RCC 7860 (cell line): ENCODE data around the gene NRP1.
"Not testable (repeated sequence)": the region's sequence is repeated elsewhere in the genome, so short reads cannot be mapped to it uniquely, and the experiment has no call there.

Experiments
- DNase-seq: peaks from one replicate; pipeline ENCODE4 v3.0.0-alpha.2; 2015; ENCODE audit warnings: low spot score
- FAIRE-seq: peaks from 2 replicates; lab custom pipeline; 2012; peaks lifted over from hg19 to GRCh38; lab: Jason Lieb, UNC

NRP1 gene

DNA sequence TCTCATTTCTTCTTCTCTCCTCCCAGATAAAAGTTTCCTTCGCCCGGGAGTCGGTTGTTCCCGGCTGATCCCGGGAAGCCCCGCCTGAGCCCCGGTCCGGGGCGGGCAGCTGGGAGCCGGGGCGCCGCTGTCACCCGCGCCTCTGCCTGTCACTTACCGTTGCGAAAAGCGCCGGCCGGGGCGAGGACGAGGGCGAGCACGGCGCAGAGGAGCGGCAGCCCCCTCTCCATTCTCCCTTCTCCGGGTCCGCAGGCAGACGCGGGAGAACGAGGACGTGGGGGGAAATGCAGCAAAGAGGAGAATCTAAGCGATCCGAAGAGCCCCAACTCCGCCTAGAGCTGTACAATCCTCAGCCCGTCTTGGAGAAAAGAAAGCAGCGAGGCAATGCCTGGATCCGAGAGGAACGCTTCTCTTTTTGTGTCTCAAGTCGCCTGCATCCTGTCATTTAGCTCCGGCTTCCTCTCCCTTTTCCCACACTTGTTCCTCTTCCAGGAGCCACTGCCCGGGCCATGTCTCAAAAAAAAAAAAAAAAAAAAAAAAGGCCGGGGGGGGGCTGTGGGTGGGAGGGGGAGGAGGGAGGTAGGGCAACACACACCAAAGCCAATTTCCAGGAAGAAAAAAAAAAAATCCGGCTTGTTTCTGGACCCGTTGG is at the start of gene NRP1:
TSS of gene NRP1 (minus strand) at position 515 of the 652 bp plus-strand sequence. CDS start at position 230, 285 bp downstream.
- no peak for FAIRE-seq
- DNase-seq: no peak

DNA sequence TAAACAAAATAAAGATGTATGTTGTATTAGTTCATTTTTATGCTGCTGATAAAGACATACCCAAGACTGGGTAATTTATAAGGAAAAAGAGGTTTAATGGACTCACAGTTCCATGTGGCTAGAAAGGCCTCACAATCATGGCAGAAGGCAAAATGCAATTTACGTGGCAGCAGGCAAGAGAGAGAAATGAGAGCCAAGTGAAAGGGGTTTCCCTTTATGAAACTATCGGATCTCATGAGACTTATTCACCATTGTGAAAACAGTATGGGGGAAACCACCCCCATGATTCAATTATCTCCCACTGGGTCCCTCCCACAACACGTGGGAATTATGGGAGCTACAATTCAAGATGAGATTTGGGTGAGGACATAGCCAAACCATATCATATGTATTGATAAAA is 49.7 kb upstream of the NRP1 start:
- DNase-seq, FAIRE-seq: not testable (repeated sequence)

DNA sequence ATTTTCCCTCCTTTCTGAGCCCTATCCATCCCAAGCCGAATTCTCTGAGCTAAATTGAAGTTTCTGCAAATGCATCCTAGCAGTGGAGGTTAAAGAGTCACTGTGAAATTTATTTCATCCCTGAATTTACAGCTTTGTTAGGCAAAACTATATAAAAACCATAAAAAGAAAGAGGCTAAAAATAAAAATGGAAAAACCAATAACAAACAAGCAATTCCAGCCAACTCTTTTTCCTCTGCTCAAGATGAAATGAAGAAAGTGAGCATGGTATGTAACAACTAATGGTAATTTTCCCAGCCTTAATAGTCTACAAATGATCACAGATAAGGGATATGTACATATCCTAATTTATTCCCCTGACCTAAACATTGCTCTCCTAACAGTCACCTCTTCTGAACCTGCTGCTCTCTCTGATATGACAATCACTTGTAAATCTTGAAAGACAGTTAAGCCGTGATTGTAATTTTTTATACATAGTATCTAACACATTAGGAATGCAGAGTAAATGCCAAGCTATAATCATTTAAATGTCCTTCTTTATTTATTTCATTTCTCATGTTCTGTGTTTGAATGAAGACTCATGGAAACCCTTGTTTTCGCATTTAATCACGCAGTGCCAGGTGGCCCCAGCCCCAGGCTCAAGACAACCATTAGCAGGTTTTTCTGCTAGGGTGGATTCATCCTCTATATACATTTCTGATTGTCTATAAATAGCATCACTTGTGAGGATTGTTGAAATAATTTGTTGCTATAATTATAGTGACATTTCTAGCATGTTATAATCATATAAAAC is 48.6 kb upstream of the NRP1 start:
- FAIRE-seq: no peak
- DNase-seq: no peak

DNA sequence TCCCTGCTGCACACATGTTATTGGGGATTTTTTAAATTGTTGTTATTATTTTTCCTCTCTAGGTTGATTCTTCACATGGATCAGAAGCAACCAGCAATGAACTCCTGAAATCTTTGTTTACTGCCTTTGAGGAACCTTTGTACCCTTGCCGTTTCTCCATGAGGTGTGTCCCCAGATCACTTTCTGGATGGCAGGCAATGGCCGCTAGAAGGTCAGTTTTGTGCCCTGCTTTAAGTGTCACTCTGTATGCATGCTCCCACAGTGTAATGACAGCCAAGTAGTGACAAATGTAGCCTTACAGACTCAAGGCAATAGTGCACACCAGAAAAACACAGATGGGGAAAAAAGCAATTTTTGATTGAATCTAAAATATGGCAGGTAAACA is 47.7 kb upstream of the NRP1 start:
- DNase-seq: no peak
- FAIRE-seq: no peak

DNA sequence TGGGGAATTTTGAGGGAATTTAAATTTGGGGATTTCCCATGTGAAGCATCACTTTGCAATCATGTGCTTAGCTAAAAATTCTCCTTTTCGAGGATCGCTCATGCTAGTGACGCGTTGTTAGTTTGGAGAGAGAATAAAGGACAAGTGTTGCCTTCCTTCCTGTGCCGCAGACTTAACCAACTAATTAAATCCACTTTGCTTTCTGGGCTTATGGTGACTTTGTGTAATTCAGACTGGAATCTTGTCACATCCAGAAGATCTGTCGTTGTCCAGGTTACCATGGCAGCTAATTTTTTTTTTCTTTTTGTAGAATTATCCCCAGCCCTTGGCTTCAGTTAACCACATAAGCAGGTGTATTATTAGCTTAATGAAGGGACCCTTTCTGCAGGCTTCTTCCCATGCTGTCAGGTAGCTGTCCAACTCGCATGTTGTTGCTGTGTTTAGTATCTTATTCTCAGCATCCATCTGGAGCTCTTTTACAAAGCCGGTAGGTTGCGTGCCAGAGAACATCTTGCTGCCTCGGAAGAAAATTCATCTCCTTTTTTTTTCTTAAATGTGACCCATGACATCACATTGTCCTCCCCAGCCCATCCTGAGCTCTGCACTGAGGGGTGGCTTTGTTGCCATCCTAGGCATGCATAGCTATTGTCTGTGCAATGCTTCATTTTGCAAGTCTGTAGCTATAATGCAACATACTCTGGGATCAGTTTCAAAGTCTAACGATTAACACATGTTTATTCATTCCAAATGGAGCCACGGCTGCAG is 47.2 kb upstream of the NRP1 start:
- DNase-seq: no peak

DNA sequence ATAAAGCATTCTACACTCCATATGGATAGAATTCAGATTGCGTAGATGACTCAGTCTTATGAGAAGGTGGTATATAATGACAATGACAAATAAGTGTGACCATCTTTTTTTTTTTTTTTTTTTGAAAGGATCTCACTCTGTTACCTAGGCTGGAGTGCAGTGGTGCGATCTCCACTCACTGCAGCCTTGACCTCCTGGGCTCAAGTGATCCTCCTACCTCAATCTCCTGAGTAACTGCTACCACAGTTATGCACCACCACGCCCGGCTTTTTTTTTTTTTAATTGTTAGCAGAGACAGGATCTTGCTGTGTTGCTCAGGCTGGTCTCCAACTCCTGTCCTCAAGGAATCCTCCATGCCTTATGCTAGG is 43.2 kb upstream of the NRP1 start:
- DNase-seq (peak; percentile 78), FAIRE-seq (peak; percentile 91)

More for the DNA sequence above, 47.2 kb upstream of the NRP1 start:
- no peak for FAIRE-seq

DNA sequence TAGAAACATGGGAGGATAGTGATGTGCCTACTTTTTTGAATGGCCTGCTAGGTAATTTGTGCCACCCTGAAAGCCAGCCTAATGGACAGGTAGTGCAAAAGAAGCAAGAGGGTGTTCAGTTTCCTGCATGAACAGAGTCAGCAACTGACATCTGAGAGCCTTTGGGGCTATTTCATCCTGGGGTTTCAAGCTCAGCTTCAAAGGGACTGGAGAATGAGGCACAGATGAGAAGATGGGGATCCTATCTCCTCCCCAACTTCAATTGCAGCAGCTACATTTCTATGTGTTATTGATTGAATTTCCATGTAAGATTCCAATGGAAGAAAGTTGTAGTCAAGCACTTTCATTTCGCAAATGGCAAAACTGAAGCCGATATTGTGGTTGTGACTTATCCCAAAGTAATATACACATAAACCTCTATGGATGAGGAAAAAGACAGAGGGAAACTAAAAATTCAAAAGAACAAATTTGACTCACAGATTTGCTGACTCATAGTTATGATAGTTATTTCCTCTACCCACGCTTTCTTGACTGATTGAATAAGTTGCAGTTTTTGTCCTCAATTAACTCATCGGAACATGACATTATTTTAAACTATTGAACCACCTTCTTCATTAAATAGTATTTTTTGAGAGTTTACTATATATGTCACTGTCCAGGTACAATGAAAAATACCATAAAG is 42.6 kb upstream of the NRP1 start:
- FAIRE-seq (no peak), DNase-seq (peak; percentile 59)

DNA sequence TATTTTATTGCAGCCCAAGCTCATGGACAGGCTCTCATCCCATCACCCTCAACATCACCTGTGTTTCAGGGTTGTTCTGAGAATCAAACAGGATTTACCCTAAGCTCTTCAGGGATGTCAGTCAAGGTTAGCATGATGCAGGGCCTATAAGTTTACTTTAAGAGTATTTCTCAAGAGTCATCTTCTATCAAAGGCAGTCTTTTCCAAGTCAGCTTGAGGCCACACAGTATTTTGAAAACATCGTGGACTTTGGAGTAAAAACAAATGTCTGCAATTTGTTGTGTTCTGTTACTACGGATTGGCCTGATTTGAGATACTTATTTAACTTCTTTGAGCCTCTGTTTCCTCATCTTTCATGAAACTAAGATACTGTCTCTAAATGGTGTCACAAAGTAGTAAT is 42.0 kb upstream of the NRP1 start:
- DNase-seq (no peak), FAIRE-seq (peak; percentile 38)

DNA sequence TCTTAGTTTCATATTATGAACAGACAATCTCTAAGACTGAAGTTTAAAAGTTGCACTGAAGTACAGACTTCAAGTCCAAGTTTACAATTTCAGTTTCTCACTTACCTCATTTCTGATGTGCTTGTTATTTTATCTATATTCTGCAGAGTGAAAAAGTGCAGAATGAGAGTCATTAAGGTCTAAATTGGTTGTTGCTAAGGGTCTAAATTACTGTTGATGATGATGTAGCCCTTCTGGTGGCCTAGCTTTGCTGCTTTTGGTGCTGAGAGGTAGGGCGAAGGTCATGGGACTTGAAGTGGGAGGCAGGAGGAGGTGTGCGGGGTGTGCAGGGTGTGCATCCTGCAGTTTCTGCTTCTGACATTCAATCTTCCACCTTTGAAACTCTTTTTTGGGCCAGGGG is 38.8 kb upstream of the NRP1 start:
- DNase-seq: no peak
- no peak for FAIRE-seq

DNA sequence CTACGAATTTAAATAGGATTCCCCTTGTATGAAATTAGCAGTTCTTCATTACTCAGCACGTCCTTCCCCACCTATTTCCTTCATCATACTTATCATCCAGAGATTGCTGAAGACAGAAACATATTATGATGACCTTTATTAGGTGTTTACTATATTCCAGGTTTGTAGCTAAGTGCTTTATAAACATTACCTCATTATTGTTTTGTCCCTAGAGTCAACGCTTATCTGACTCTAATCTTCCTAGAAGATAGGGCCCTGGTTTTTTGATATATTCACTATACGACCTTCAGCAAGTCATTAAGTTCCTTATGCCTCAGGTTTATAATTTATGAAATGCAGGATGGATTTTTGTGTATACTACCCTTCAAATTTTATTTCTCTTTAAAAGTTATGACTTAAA is 36.8 kb upstream of the NRP1 start:
- FAIRE-seq (no peak), DNase-seq (no peak)

DNA sequence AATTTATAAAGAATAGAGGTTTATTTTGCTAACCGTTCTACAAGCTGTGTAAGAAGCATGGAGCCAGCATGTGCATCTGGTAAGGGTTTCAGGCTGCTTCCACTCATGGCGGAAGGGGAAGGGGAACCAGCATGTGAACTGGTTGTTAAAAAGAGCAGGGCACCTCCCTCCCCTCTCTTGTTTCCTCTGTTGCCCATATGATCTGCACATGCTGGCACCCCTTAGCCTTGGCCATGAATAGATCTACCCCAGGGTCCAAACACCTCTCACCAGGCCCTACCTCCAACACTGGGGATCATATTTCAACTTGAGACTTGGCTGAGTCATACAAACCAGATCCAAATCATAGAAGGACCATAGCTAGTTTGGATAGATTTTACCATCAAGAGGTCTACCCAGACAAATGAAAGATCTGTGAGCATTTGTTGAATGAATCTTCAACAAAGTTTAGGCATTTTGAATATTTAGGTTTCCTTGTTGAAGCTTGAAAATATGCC is 36.0 kb upstream of the NRP1 start:
- DNase-seq (no peak), FAIRE-seq (no peak)

DNA sequence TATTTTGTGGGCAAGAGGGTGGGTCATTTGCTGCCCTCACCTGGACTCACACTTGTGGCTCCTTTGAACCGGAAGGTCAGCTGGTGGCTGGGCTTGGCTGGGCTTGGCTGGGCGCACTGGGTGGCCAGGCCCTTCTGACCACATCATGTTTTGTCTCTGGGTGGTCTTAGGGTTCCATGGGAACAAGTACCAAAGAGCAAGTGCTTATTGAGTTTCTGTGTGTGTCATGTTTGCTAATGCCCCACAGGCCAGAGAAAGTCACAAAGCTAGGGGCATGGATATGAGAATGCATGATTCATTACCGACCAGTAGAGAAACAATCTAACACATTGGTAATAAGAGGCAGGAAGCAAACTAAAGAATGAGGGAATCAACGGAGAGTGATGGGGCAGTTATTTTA is 33.6 kb upstream of the NRP1 start:
- DNase-seq: peak; percentile 14
- FAIRE-seq: no peak

DNA sequence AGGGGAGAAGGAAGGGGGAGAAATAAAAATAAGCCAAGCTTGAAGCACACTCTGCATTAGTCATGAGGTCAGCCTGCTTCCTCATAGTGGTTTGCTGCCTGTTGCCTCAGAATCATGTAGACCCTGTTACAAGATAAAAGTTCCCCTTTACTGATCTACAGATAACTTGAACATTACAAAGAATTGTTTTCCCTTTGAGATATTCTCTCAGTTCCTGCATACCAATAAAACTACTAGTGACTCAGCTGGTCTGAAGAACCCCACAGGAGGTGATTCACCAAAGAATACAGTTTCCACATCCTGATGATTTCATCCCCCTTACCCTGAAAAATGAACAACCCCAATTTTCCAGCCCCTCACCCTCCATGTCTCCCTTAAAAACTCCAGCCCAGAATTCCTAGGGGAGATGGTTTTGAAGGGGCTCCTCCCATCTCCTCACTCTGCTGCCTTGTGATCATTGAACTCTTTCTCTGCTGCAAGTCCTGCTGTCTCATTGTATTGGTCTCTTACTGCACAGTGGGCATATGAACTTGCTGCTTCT is 31.5 kb upstream of the NRP1 start:
- DNase-seq (peak; percentile 98), FAIRE-seq (peak; percentile 98)

DNA sequence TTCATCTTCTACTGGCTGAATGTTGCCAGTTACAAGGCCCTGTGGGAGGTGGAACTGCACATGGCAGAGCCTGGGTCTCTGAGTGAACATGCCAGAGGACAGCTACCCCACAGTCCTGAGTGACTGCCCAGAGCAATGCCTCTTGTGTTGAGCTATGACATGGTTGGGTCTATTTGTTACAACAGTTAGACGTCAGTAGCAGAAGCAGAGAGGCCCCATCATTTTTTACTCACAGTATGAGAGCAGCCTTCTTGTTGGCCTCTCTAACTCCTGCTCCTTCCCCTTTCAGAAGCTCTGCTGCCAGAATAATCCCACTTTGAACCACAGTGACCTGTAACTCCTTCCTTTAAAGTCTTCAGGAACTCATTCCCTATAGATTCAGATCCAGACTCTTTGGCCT is 30.8 kb upstream of the NRP1 start:
- DNase-seq (no peak), FAIRE-seq (no peak)

DNA sequence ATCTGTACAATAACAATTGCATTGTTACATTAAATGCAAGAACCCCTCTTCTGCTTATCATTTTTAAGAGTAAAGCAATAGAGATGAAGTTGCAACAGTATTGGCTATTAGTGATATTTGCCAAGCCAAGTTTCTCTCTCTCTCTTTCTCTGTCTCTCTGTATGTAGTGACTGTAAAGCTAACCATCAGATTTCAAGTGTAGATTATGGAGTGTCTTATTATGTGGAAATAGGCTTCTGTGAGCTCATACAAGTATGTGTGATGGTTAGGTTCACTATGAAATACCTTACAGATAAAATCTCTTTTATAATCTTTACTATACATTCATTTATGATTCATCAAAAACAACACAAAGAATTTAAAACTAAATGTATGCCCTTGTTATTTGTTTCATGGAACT is 28.6 kb upstream of the NRP1 start:
- no peak for FAIRE-seq
- no peak for DNase-seq

DNA sequence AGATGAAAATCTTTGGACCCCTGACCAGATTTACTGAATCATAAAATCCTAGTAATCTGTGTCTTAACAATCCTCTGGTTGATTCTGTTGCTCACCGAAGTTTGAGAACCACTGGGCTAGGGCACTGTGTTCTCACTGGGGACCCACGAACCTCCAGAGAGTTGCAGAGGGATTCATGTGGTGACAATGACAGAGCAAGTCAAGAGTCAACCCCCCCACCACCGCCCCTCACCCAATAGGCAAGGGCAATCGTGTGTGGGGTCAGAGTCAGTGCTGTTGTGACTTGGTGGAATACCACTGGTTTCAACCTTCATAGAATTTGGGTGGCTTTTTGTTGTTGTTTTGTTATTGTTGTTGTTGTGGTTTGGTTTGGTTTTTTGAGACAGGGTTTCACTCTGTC is 23.5 kb upstream of the NRP1 start:
- DNase-seq: no peak
- no peak for FAIRE-seq

DNA sequence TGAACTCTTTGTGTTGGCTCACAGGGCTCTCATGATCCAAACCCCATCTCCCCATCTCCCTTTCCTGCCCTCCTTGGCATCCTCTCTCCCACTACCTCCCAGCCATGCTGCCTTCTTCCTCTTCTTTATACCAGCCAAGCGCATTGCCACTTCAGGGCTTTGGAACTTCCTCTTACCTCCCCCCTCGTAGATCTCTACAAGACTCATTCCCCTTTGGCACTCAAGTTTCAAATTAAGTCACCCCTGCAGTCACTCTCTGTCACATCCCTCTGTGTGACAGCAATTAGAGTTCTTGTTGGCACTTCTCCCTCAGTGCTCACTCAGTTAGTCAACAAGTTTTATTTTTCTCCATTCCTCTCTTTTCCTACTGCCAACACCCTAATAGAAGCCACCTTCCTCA is 20.8 kb upstream of the NRP1 start:
- no peak for FAIRE-seq
- DNase-seq: no peak

DNA sequence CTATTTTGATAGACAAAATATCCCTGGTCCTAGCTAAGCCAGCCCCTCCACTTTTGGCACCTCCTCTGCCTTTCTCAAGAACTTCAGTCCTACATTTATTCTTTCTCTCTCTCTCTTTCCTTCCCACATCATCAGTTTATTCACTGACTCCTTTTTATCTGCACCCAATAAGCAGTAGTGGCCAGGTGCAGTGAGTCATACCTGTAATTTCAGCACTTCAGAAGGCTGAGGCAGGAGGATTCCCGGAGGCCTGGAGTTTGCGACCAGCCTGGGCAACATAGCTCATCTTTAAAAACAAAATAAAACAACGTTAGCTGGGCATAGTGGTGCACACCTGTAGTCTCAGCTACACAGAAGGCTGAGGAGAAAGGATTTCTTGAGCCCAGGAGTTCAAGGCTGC is 19.4 kb upstream of the NRP1 start:
- DNase-seq: no peak
- FAIRE-seq: no peak

DNA sequence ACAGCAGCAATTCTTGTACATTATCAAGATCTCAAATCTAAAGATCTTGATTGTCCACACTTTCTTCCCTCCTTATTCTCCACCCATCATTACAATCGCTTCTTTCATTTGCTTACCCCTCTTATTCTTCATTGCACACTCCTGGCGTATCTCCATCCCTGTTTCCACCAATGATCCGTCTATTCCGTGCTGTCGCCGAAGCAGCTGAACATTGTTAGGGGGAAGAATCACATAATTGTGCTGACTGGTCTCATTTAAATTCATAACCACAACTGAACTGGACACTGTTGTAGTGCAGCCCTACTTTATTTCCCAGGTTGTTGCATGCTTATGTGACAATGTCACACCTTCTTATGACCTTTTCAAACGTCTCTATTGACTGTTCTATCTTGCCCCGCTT is 18.9 kb upstream of the NRP1 start:
- FAIRE-seq: no peak
- no peak for DNase-seq

DNA sequence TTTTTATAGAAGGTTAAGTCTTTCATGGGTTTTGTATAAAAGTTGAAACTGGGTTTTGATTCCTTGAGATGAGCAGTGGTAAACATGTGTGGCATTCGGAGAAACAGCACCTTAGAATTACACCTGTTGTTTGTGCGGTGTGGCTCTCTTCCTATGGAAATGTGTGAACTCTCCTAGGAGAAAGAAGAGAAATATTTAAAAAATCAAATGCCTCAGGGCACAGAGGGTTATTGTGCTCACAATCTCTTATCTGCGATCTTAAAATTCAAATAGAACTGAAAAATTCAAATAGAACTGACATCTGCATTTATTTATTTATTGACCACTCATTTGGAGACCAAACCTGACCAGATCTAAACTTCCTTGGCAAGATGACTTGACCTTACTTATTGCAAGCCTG is 18.1 kb upstream of the NRP1 start:
- DNase-seq (no peak), FAIRE-seq (no peak)

DNA sequence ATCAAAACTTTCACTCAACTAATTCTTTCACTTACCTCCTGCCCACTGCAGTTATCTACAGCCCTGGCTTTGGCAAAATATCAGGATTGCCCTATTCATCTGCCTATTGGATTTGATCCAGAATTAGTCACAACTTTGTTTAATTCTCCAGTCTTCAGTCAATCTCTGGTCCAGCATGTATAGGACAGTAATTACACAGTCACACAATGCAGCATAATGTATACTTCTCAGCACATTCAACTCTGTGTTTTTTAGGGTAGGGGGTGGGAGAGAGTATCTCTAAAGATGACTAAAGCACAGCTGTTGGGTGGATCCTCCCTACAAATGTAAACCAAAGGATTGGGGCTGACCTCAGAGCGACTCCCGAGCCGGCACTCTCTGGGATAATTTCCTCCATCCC is 17.7 kb upstream of the NRP1 start:
- peak; percentile 79 for FAIRE-seq

More for the DNA sequence above, 17.7 kb upstream of the NRP1 start:
- DNase-seq: peak; percentile 27
